SK-N-SH (cell line): ENCODE data around the gene ASTN2. TPM values are rescaled to one million over a fixed set of nuclear protein-coding genes. Genes with fewer than 3 reads are reported as not detected.

Source experiments
- CTCF ChIA-PET: fragments of 300-600, 350-600 bp; formaldehyde crosslinking; extraction: SDS; loops from one replicate; lab custom pipeline; 2021; lab: Yijun Ruan, JAX
- POLR2A ChIA-PET: fragments of 350-600 bp; sonication (Branson Sonifier 250); formaldehyde crosslinking; extraction: SDS; loops from one replicate; lab custom pipeline; 2020; ENCODE audit warnings: antibody characterized with exemption, inconsistent platforms; lab: Yijun Ruan, JAX
- DNase-seq: peaks from one replicate; pipeline ENCODE4 v3.0.0; 2012
- H2AFZ ChIP-seq: fragments of 200-600 bp; sonication (generic); 2 replicates; pipeline ENCODE4 v1.8.1; 2016; ENCODE audit warnings: antibody characterized with exemption, mild to moderate bottlenecking, low read depth
- H3F3A ChIP-seq: fragments of 200-600 bp; sonication (generic); replicated peaks from 2 replicates; pipeline ENCODE3; 2016; ENCODE audit warnings: antibody characterized with exemption, mild to moderate bottlenecking; ENCODE audit not compliant: insufficient read depth
- H3K27ac ChIP-seq, 2 experiments: fragments of 200-500 bp in 1 of 2; fragments of 200-600 bp in 1 of 2; sonication (Bioruptor generic) in 1 of 2; sonication (generic), shearing (Covaris generic) in 1 of 2; 2 replicates each; pipeline versions ENCODE4 v1.5.1 to v1.6.1; 2014 to 2016; ENCODE audit warnings: low read depth in 2 of 2, inconsistent platforms in 1 of 2, low read length in 1 of 2, mild to moderate bottlenecking in 1 of 2, mixed read lengths in 1 of 2
- H3K27me3 ChIP-seq: fragments of 200-600 bp; sonication (generic), shearing (Covaris generic); 2 replicates; pipeline ENCODE4 v1.6.1; 2016; ENCODE audit warnings: mixed run types; ENCODE audit not compliant: insufficient read depth
- H3K36me3 ChIP-seq, 2 experiments: fragments of 200-500 bp in 1 of 2; fragments of 200-600 bp in 1 of 2; sonication (Bioruptor generic) in 1 of 2; sonication (generic) in 1 of 2; replicated peaks in 1 of 2; 2 replicates each; pipeline versions ENCODE3 to v1.5.1; 2014 to 2016; ENCODE audit warnings: low read length in 1 of 2, mild to moderate bottlenecking in 1 of 2; ENCODE audit not compliant: insufficient read depth in 2 of 2, control insufficient read depth in 1 of 2
- H3K4me1 ChIP-seq, 2 experiments: fragments of 200-500 bp in 1 of 2; fragments of 200-600 bp in 1 of 2; sonication (Bioruptor generic) in 1 of 2; sonication (generic), shearing (Covaris generic) in 1 of 2; 2 replicates each; pipeline versions ENCODE4 v1.5.1 to v1.6.1; 2014 to 2016; ENCODE audit warnings: low read depth in 1 of 2, low read length in 1 of 2, mixed run types in 1 of 2; ENCODE audit not compliant: insufficient read depth in 2 of 2, control insufficient read depth in 1 of 2
- H3K4me2 ChIP-seq: fragments of 200-600 bp; sonication (generic), shearing (Covaris generic); 2 replicates; pipeline ENCODE4 v1.6.1; 2017; ENCODE audit warnings: mixed run types
- H3K4me3 ChIP-seq, 2 experiments: fragments of 200-500 bp in 1 of 2; fragments of 200-600 bp in 1 of 2; sonication (Bioruptor generic) in 1 of 2; sonication (generic), shearing (Covaris generic) in 1 of 2; 2 replicates each; pipeline versions ENCODE4 v1.5.1 to v1.8.1; 2014 to 2016; ENCODE audit warnings: low read depth in 2 of 2, inconsistent platforms in 1 of 2, low read length in 1 of 2, mild to moderate bottlenecking in 1 of 2, mixed read lengths in 1 of 2, moderate library complexity in 1 of 2
- H3K79me2 ChIP-seq: fragments of 200-600 bp; sonication (generic); 2 replicates; pipeline ENCODE4 v1.8.1; 2017; ENCODE audit warnings: mild to moderate bottlenecking; ENCODE audit not compliant: insufficient read depth
- H3K9ac ChIP-seq: fragments of 200-600 bp; sonication (generic); 2 replicates; pipeline ENCODE4 v1.6.1; 2017; ENCODE audit warnings: mixed run types
- H3K9me2 ChIP-seq: fragments of 200-600 bp; sonication (generic); 2 replicates; pipeline ENCODE4 v1.6.1; 2017; ENCODE audit warnings: mixed run types
- H3K9me3 ChIP-seq: fragments of 200-600 bp; sonication (generic); 2 replicates; pipeline ENCODE4 v1.6.1; 2017; ENCODE audit warnings: mixed run types, mild to moderate bottlenecking, moderate library complexity
- H4K20me1 ChIP-seq: fragments of 200-600 bp; sonication (generic); 2 replicates; pipeline ENCODE4 v1.6.1; 2017; ENCODE audit warnings: mild to moderate bottlenecking, mixed run types; ENCODE audit not compliant: insufficient read depth
- CHD2 ChIP-seq: fragments of 150-350 bp; IDR thresholded peaks from 2 replicates; pipeline ENCODE4 v1.6.1; 2018; ENCODE audit warnings: low read length; ENCODE audit not compliant: partially characterized antibody
- EZH2phosphoT487 ChIP-seq: fragments of 200-600 bp; sonication (generic); IDR thresholded peaks from 2 replicates; pipeline ENCODE4 v1.6.1; 2017; ENCODE audit warnings: low read depth, mixed run types, mild to moderate bottlenecking, antibody characterized with exemption, moderate library complexity, borderline replicate concordance
- FOXJ3 ChIP-seq: sonication (generic); formaldehyde crosslinking; IDR thresholded peaks from 2 replicates; pipeline ENCODE4 v1.5.1; 2020; ENCODE audit warnings: mild to moderate bottlenecking, missing genetic modification reagents
- GABPA ChIP-seq: IDR thresholded peaks from 2 replicates; pipeline ENCODE4 v1.4.0; 2012; ENCODE audit warnings: low read depth, mild to moderate bottlenecking
- JUND ChIP-seq: IDR thresholded peaks from 2 replicates; pipeline ENCODE4 v1.4.0; 2012
- MXI1 ChIP-seq: IDR thresholded peaks from 2 replicates; pipeline ENCODE4 v1.6.1; 2012; ENCODE audit warnings: mild to moderate bottlenecking, low read depth, low read length, improper control_type of control experiment
- RAD21 ChIP-seq: IDR thresholded peaks from 2 replicates; pipeline ENCODE4 v1.6.1; 2012; ENCODE audit warnings: mild to moderate bottlenecking, low read length
- SIN3A ChIP-seq: IDR thresholded peaks from 2 replicates; pipeline ENCODE4 v1.6.1; 2012; ENCODE audit warnings: low read depth, mild to moderate bottlenecking, low read length, moderate library complexity, borderline replicate concordance
- TCF12 ChIP-seq: IDR thresholded peaks from 2 replicates; pipeline ENCODE4 v1.4.0; 2012
- TEAD4 ChIP-seq: IDR thresholded peaks from 2 replicates; pipeline ENCODE4 v1.4.0; 2012; ENCODE audit warnings: mild to moderate bottlenecking, borderline replicate concordance; ENCODE audit not compliant: insufficient read depth
- YY1 ChIP-seq: IDR thresholded peaks from 2 replicates; pipeline ENCODE4 v1.4.0; 2012; ENCODE audit warnings: low read depth, mild to moderate bottlenecking
- WGBS: methylation state at CpG from one replicate; pipeline ENCODE4 v1.1.6; 2017; ENCODE audit warnings: low lambda C conversion rate; 5-methylcytosine and 5-hydroxymethylcytosine counted together
- polyA plus RNA-seq, 3 experiments: library from polyadenylated mRNA; depleted of rRNA; stranded (reverse); fragments of >200 nt; gene quantifications; 2 replicates each; pipeline ENCODE4 v1.2.3, GENCODE V29; 2012
- TF ChIP-seq, protein P1 (sequence below): IDR thresholded peaks from 2 replicates; pipeline ENCODE4 v1.4.0; 2012; ENCODE audit warnings: low read depth, borderline replicate concordance
- TF ChIP-seq, protein P2 (sequence below): fragments of 150-350 bp; IDR thresholded peaks from 2 replicates; pipeline ENCODE4 v1.6.1; 2016; ENCODE audit warnings: mild to moderate bottlenecking, low read depth, low read length
- TF ChIP-seq, protein P3 (sequence below): fragments of 150-350 bp; IDR thresholded peaks from 2 replicates; pipeline ENCODE4 v1.6.1; 2017; ENCODE audit warnings: antibody characterized with exemption, low read length, low read depth, borderline replicate concordance
- TF ChIP-seq, protein P4 (sequence below): IDR thresholded peaks from 2 replicates; pipeline ENCODE4 v1.4.0; 2012; ENCODE audit warnings: low read depth, borderline replicate concordance
- TF ChIP-seq, protein P5 (sequence below): IDR thresholded peaks from 2 replicates; pipeline ENCODE4 v1.6.1; 2012; ENCODE audit warnings: mild to moderate bottlenecking, low read depth, low read length, moderate library complexity

ASTN2 gene
- polyA plus RNA-seq, 1 of the 3 experiments (the other 2 are of a cell fraction): 6.6 TPM

DNA sequence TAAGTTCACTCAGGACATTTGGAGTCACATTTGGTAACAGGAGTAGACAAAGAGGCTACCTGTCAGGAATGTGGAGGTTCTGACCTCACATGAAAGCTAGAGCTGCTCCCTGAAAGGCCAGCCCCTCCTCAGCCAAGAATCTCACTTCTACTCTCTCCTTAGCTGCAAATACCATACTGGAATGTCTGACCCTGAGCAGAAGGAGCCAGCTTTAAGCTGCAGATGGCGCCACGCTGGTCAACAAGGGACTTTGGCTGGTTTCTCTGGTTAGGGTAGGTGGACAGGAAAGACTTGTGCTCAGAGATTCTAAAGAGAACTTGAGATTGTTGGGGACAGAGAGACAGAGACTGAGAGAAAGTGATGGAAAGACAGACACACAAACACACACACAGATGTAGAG, 21.9 kb downstream of the ASTN2 start:
- no peaks in the 10 kb centered on the region for H3F3A ChIP-seq
- TF ChIP-seq YY1: no peak
- TF ChIP-seq, protein P1, sequence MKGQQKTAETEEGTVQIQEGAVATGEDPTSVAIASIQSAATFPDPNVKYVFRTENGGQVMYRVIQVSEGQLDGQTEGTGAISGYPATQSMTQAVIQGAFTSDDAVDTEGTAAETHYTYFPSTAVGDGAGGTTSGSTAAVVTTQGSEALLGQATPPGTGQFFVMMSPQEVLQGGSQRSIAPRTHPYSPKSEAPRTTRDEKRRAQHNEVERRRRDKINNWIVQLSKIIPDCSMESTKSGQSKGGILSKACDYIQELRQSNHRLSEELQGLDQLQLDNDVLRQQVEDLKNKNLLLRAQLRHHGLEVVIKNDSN: no peak
- TF ChIP-seq, protein P2, sequence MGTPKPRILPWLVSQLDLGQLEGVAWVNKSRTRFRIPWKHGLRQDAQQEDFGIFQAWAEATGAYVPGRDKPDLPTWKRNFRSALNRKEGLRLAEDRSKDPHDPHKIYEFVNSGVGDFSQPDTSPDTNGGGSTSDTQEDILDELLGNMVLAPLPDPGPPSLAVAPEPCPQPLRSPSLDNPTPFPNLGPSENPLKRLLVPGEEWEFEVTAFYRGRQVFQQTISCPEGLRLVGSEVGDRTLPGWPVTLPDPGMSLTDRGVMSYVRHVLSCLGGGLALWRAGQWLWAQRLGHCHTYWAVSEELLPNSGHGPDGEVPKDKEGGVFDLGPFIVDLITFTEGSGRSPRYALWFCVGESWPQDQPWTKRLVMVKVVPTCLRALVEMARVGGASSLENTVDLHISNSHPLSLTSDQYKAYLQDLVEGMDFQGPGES: no peak
- TF ChIP-seq, protein P3, sequence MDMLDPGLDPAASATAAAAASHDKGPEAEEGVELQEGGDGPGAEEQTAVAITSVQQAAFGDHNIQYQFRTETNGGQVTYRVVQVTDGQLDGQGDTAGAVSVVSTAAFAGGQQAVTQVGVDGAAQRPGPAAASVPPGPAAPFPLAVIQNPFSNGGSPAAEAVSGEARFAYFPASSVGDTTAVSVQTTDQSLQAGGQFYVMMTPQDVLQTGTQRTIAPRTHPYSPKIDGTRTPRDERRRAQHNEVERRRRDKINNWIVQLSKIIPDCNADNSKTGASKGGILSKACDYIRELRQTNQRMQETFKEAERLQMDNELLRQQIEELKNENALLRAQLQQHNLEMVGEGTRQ: no peak
- TF ChIP-seq TEAD4: no peak
- no peak for TF ChIP-seq JUND
- TF ChIP-seq GABPA: no peak
- TF ChIP-seq EZH2phosphoT487: no peak
- no peak for TF ChIP-seq SIN3A
- TF ChIP-seq, protein P4, sequence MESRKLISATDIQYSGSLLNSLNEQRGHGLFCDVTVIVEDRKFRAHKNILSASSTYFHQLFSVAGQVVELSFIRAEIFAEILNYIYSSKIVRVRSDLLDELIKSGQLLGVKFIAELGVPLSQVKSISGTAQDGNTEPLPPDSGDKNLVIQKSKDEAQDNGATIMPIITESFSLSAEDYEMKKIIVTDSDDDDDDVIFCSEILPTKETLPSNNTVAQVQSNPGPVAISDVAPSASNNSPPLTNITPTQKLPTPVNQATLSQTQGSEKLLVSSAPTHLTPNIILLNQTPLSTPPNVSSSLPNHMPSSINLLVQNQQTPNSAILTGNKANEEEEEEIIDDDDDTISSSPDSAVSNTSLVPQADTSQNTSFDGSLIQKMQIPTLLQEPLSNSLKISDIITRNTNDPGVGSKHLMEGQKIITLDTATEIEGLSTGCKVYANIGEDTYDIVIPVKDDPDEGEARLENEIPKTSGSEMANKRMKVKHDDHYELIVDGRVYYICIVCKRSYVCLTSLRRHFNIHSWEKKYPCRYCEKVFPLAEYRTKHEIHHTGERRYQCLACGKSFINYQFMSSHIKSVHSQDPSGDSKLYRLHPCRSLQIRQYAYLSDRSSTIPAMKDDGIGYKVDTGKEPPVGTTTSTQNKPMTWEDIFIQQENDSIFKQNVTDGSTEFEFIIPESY: no peak
- no peaks in the 10 kb centered on the region for H4K20me1 ChIP-seq
- ChIA-PET CTCF (interaction anchor here (0.7 to 1.9 kb wide), 4 partner anchors 11 to 188 kb away, joined by 3 to 7 read pairs (median 4); no protein-coding TSS in a partner anchor), POLR2A (interaction anchor here (2.1 kb wide), 1 partner anchor 11 kb away, joined by 9 read pairs; no protein-coding TSS in a partner anchor)
- no peak overlapping the region for H3K9ac ChIP-seq
- H3K4me1 ChIP-seq: peaks cover 0 to 9% of the 10 kb centered on the region in 2 experiments; a peak in 2 of 4 replicates
- no peaks in the 10 kb centered on the region for H3K79me2 ChIP-seq
- no peaks in the 10 kb centered on the region for H3K27me3 ChIP-seq
- H3K4me3 ChIP-seq: no peak overlapping the region
- no peak overlapping the region for H3K27ac ChIP-seq
- no peaks in the 10 kb centered on the region for H3K9me3 ChIP-seq
- H3K36me3 ChIP-seq: no peaks in the 10 kb centered on the region
- H2AFZ ChIP-seq: no peak overlapping the region
- H3K9me2 ChIP-seq: no peaks in the 10 kb centered on the region
- DNase-seq: no peak
- no peak overlapping the region for H3K4me2 ChIP-seq
- WGBS: 25% methylated on average over 2 of the region's 2 CpGs

DNA sequence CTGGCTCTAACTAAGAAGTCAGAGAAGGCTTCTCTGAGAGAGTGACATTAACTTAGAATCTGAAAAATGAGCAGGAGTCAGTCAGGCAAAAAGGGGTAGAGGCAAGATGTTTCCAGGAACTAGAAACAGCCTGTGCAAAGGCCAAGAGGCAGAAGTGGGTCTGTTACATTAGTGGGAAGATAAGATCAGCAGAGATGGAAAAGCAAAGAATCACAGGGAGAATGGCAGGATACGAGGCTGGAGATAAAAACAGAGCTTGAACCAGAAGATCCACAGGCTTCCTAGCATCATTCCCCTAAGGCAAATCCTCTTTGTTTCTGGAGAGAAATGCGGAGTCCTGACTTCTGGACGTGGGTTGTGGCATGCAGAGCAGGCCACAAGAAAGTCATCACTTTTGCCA, 27.4 kb downstream of the ASTN2 start:
- Histone ChIP-seq H4K20me1 (no peaks in the 10 kb centered on the region), H3K27ac (peak overlapping the region in 1 of 2 experiments; percentile 95; a peak in 2 of 4 replicates), H3F3A (no peaks in the 10 kb centered on the region), H3K4me1 (peaks cover 0 to 26% of the 10 kb centered on the region in 2 experiments; a peak in 2 of 4 replicates), H3K27me3 (no peaks in the 10 kb centered on the region), H3K4me2 (no peak overlapping the region), H3K9me3 (no peaks in the 10 kb centered on the region), H3K4me3 (no peak overlapping the region), H3K9me2 (no peaks in the 10 kb centered on the region), H3K36me3 (no peaks in the 10 kb centered on the region), H3K9ac (no peak overlapping the region), H3K79me2 (no peaks in the 10 kb centered on the region), H2AFZ (no peak overlapping the region)
- POLR2A ChIA-PET: interaction anchor here (0.6 to 1.2 kb wide), 2 partner anchors 27 to 111 kb away, joined by 3 to 5 read pairs; no protein-coding TSS in a partner anchor
- CTCF ChIA-PET: interaction anchor here (0.6 to 1.7 kb wide), 5 partner anchors 13 to 526 kb away, joined by 3 to 4 read pairs (median 3); no protein-coding TSS in a partner anchor
- 1% methylated on average over 3 of the region's 3 CpGs for WGBS
- peak; percentile 47 for DNase-seq
- TF ChIP-seq, protein P2: no peak
- TF ChIP-seq, protein P5, sequence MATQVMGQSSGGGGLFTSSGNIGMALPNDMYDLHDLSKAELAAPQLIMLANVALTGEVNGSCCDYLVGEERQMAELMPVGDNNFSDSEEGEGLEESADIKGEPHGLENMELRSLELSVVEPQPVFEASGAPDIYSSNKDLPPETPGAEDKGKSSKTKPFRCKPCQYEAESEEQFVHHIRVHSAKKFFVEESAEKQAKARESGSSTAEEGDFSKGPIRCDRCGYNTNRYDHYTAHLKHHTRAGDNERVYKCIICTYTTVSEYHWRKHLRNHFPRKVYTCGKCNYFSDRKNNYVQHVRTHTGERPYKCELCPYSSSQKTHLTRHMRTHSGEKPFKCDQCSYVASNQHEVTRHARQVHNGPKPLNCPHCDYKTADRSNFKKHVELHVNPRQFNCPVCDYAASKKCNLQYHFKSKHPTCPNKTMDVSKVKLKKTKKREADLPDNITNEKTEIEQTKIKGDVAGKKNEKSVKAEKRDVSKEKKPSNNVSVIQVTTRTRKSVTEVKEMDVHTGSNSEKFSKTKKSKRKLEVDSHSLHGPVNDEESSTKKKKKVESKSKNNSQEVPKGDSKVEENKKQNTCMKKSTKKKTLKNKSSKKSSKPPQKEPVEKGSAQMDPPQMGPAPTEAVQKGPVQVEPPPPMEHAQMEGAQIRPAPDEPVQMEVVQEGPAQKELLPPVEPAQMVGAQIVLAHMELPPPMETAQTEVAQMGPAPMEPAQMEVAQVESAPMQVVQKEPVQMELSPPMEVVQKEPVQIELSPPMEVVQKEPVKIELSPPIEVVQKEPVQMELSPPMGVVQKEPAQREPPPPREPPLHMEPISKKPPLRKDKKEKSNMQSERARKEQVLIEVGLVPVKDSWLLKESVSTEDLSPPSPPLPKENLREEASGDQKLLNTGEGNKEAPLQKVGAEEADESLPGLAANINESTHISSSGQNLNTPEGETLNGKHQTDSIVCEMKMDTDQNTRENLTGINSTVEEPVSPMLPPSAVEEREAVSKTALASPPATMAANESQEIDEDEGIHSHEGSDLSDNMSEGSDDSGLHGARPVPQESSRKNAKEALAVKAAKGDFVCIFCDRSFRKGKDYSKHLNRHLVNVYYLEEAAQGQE: no peak
- TF ChIP-seq CHD2 (no peak), TCF12 (peak; percentile 54), GABPA (no peak), SIN3A (no peak), MXI1 (0 out of 2 replicates have a peak, but pooled peaks have one; percentile 28), RAD21 (peak; percentile 18; the same call in 1 of the 2 replicates), FOXJ3 (CRISPR knock-in tag) (peak; percentile 87)
